ENCODE data around the gene OVOL2. TPM values are rescaled to one million over a fixed set of nuclear protein-coding genes. Genes with fewer than 3 reads are reported as not detected.

OVOL2 gene
- total and polyA plus RNA-seq, 2 experiments from 2014 or later: not detected

- no peak for DNase-seq
- Histone ChIP-seq H3K9me2 (ENCODE audit: insufficient read depth) (no peaks in the 10 kb centered on the region), H3K9me3 (ENCODE audit: low read depth) (no peaks in the 10 kb centered on the region), H4K20me1 (ENCODE audit: insufficient read depth) (no peaks in the 10 kb centered on the region), H2AFZ (no peak overlapping the region), H3K4me2 (ENCODE audit: unreplicated experiment) (no peak overlapping the region), H3K4me1 (ENCODE audit: insufficient read depth) (no peaks in the 10 kb centered on the region), H3K27me3 (replicated peaks; ENCODE audit: insufficient read depth) (peaks cover 23% of the 10 kb centered on the region), H3F3A (ENCODE audit: insufficient read depth) (no peaks in the 10 kb centered on the region), H3K79me2 (ENCODE audit: insufficient read depth) (no peaks in the 10 kb centered on the region), H3K36me3 (ENCODE audit: low read depth) (no peaks in the 10 kb centered on the region), H3K9ac (no peak overlapping the region), H3K27ac (no peak overlapping the region), H3K4me3 (no peak overlapping the region)
- TF ChIP-seq EZH2phosphoT487 (IDR thresholded peaks at IDR 0.05; ENCODE audit: insufficient read depth, low read depth) (no peak), EZH2 (IDR thresholded peaks at IDR 0.05; ENCODE audit: insufficient read depth, poor library complexity, severe bottlenecking) (no peak)
- 31 to 33% methylated on average over 5 of the region's 5 CpGs for WGBS, 2 experiments (ENCODE audit: low coverage in 1 of 2, low lambda C conversion rate in 2 of 2, missing lambda C conversion rate in 2 of 2)
- in situ Hi-C loops (cut with MboI): loop anchor here (25.0 kb wide), 1 partner anchor 228 kb away; no protein-coding TSS in a partner anchor
Measured at GRCh38 chr20:18034039-18034438, 23.7 kb downstream of the OVOL2 start.

GRCh38 chr20:18032977-18033892 is 24.5 kb downstream of the OVOL2 start:
- H3K36me3 ChIP-seq (ENCODE audit: low read depth): no peaks in the 10 kb centered on the region
- no peaks in the 10 kb centered on the region for H3K9me3 ChIP-seq (ENCODE audit: low read depth)
- WGBS, 2 experiments (ENCODE audit: low coverage in 1 of 2, low lambda C conversion rate in 2 of 2, missing lambda C conversion rate in 2 of 2): 46% methylated on average over 17 of the region's 17 CpGs
- no peak overlapping the region for H3K27ac ChIP-seq
- H3K9me2 ChIP-seq (ENCODE audit: insufficient read depth): no peaks in the 10 kb centered on the region
- no peak overlapping the region for H3K4me2 ChIP-seq (ENCODE audit: unreplicated experiment)
- no peak overlapping the region for H2AFZ ChIP-seq
- DNase-seq: peak; percentile 12
- H3K4me1 ChIP-seq (ENCODE audit: insufficient read depth): no peaks in the 10 kb centered on the region
- H3K9ac ChIP-seq: no peak overlapping the region
- no peaks in the 10 kb centered on the region for H3K79me2 ChIP-seq (ENCODE audit: insufficient read depth)
- no peaks in the 10 kb centered on the region for H3F3A ChIP-seq (ENCODE audit: insufficient read depth)
- no peaks in the 10 kb centered on the region for H4K20me1 ChIP-seq (ENCODE audit: insufficient read depth)
- peaks cover 15% of the 10 kb centered on the region; the same call in 1 of the 2 replicates for H3K27me3 ChIP-seq (replicated peaks; ENCODE audit: insufficient read depth)
- no peak overlapping the region for H3K4me3 ChIP-seq
- in situ Hi-C loops (cut with MboI): loop anchor here (25.0 kb wide), 1 partner anchor 229 kb away; no protein-coding TSS in a partner anchor
- TF ChIP-seq EZH2phosphoT487 (IDR thresholded peaks at IDR 0.05; ENCODE audit: insufficient read depth, low read depth) (no peak), EZH2 (IDR thresholded peaks at IDR 0.05; ENCODE audit: insufficient read depth, poor library complexity, severe bottlenecking) (no peak)

DNA sequence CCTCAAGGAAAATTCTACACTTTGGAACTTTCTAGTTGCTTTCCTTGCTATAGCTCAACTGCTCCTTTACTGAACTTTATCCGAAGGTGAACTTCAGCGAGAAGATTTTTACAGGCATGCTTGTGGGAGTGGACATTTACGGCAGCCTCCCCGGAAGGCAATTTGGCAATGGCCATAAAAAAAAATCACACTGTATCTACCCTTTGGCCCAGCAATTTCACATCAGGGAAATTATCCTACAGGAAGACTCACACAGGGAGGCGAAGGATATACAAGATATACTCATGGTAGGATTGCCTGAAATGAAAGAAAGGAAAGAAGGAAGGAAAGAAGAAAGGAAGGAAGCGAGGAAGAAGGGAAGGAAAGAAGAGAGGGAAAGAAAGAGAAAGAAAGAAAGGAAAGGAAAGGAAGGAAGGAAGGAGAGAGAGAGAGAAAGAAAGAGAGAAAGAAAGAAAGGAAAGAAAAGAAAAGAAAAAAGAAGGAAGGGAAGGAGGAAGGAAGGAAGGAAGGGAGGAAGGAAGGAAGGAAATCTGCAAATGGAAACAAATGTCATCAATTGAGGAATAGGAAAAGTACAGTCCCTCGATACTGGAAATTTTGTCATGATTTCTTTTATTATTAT is 25.7 kb downstream of the OVOL2 start:
- DNase-seq: no peak
- no peak overlapping the region for H3K9ac ChIP-seq
- no peaks in the 10 kb centered on the region for H3K79me2 ChIP-seq (ENCODE audit: insufficient read depth)
- no peak overlapping the region for H3K4me3 ChIP-seq
- H3K9me3 ChIP-seq (ENCODE audit: low read depth): no peaks in the 10 kb centered on the region
- no peaks in the 10 kb centered on the region for H3K9me2 ChIP-seq (ENCODE audit: insufficient read depth)
- no peaks in the 10 kb centered on the region for H3F3A ChIP-seq (ENCODE audit: insufficient read depth)
- TF ChIP-seq EZH2phosphoT487 (IDR thresholded peaks at IDR 0.05; ENCODE audit: insufficient read depth, low read depth): no peak
- TF ChIP-seq EZH2 (IDR thresholded peaks at IDR 0.05; ENCODE audit: insufficient read depth, poor library complexity, severe bottlenecking): no peak
- no peak overlapping the region for H2AFZ ChIP-seq
- H3K27ac ChIP-seq: no peak overlapping the region
- peaks cover 5% of the 10 kb centered on the region; the same call in 1 of the 2 replicates for H3K27me3 ChIP-seq (replicated peaks; ENCODE audit: insufficient read depth)
- H3K36me3 ChIP-seq (ENCODE audit: low read depth): no peaks in the 10 kb centered on the region
- in situ Hi-C loops (cut with MboI): loop anchor here (25.0 kb wide), 1 partner anchor 230 kb away; no protein-coding TSS in a partner anchor
- H4K20me1 ChIP-seq (ENCODE audit: insufficient read depth): no peaks in the 10 kb centered on the region
- H3K4me1 ChIP-seq (ENCODE audit: insufficient read depth): no peaks in the 10 kb centered on the region
- 38 to 41% methylated on average over 7 of the region's 7 CpGs for WGBS, 2 experiments (ENCODE audit: low coverage in 1 of 2, low lambda C conversion rate in 2 of 2, missing lambda C conversion rate in 2 of 2)
- H3K4me2 ChIP-seq (ENCODE audit: unreplicated experiment): no peak overlapping the region

- H3K27me3 ChIP-seq (replicated peaks; ENCODE audit: insufficient read depth): peaks cover 5% of the 10 kb centered on the region; the same call in 1 of the 2 replicates
- TF ChIP-seq EZH2 (IDR thresholded peaks at IDR 0.05; ENCODE audit: insufficient read depth, poor library complexity, severe bottlenecking): no peak
- TF ChIP-seq EZH2phosphoT487 (IDR thresholded peaks at IDR 0.05; ENCODE audit: insufficient read depth, low read depth): no peak
- no peaks in the 10 kb centered on the region for H3F3A ChIP-seq (ENCODE audit: insufficient read depth)
- no peak for DNase-seq
- 65 to 74% methylated on average over 15 of the region's 15 CpGs for WGBS, 2 experiments (ENCODE audit: low coverage in 1 of 2, low lambda C conversion rate in 2 of 2, missing lambda C conversion rate in 2 of 2)
- in situ Hi-C loops (cut with MboI): loop anchor here (25.0 kb wide), 1 partner anchor 231 kb away; no protein-coding TSS in a partner anchor
- no peaks in the 10 kb centered on the region for H4K20me1 ChIP-seq (ENCODE audit: insufficient read depth)
- H3K4me1 ChIP-seq (ENCODE audit: insufficient read depth): no peaks in the 10 kb centered on the region
- no peak overlapping the region for H3K4me3 ChIP-seq
- H3K27ac ChIP-seq: no peak overlapping the region
- H3K9me3 ChIP-seq (ENCODE audit: low read depth): no peaks in the 10 kb centered on the region
- no peaks in the 10 kb centered on the region for H3K79me2 ChIP-seq (ENCODE audit: insufficient read depth)
- H3K36me3 ChIP-seq (ENCODE audit: low read depth): no peaks in the 10 kb centered on the region
- H3K4me2 ChIP-seq (ENCODE audit: unreplicated experiment): no peak overlapping the region
- H3K9me2 ChIP-seq (ENCODE audit: insufficient read depth): no peaks in the 10 kb centered on the region
- H2AFZ ChIP-seq: no peak overlapping the region
- no peak overlapping the region for H3K9ac ChIP-seq
Measured at GRCh38 chr20:18031050-18031449, 26.7 kb downstream of the OVOL2 start.

Measured in GM23248 (cell line).